Measurements from ENCODE around the gene IGDCC3. TPM values are rescaled to one million over a fixed set of nuclear protein-coding genes. Genes with fewer than 3 reads are reported as not detected.

IGDCC3 gene
- total and polyA plus RNA-seq, 2 of the 8 experiments (the other 6 are each of a cell fraction or from before 2014, with no cell fraction given), result 26.8 to 45.7 TPM

GRCh38 chr15:65384895-65385869 is 7.4 kb upstream of the IGDCC3 start (continued):
- TF ChIP-seq CHD7 (IDR thresholded peaks at IDR 0.05; ENCODE audit: insufficient replicate concordance, low read length) (no peak), CHD1 (IDR thresholded peaks at IDR 0.05; ENCODE audit: low read depth, low read length) (no peak), EGR1 (IDR thresholded peaks at IDR 0.05; ENCODE audit: borderline replicate concordance, low read depth, low read length) (no peak), NANOG (IDR thresholded peaks at IDR 0.05; ENCODE audit: insufficient read depth, low read depth, low read length, poor library complexity, severe bottlenecking) (no peak), ATF3 (IDR thresholded peaks at IDR 0.05; ENCODE audit: insufficient read depth, low read depth, low read length) (no peak)

Data from H1 (cell line).